ENCODE results near the gene MAEA.

DNA sequence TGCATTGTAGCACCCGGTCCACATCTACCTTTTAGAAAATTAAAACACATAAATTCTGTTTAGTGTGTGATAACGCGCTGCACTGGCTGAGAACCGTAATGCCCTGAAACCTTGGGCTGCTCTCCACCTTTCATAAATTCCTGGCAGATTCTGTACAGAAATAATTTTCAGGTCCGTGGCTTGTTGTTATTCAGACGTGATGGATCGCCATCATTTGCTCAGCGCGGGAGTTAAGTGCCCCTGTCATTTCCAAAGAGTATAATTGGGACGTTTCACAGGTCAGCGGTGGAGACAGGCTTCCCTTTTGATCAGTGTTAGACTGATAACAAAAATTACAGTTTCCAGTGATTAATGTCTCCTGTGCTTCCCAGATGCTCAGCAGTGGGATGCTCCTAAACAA, 73.8 kb downstream of the MAEA start:
- TF ChIP-seq, protein P1, sequence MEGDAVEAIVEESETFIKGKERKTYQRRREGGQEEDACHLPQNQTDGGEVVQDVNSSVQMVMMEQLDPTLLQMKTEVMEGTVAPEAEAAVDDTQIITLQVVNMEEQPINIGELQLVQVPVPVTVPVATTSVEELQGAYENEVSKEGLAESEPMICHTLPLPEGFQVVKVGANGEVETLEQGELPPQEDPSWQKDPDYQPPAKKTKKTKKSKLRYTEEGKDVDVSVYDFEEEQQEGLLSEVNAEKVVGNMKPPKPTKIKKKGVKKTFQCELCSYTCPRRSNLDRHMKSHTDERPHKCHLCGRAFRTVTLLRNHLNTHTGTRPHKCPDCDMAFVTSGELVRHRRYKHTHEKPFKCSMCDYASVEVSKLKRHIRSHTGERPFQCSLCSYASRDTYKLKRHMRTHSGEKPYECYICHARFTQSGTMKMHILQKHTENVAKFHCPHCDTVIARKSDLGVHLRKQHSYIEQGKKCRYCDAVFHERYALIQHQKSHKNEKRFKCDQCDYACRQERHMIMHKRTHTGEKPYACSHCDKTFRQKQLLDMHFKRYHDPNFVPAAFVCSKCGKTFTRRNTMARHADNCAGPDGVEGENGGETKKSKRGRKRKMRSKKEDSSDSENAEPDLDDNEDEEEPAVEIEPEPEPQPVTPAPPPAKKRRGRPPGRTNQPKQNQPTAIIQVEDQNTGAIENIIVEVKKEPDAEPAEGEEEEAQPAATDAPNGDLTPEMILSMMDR (IDR thresholded peaks at IDR 0.05; ENCODE audit: low read length), result no peak
- TF ChIP-seq EZH2 (IDR thresholded peaks at IDR 0.05; ENCODE audit: borderline replicate concordance, low read length), result no peak

Measured in OCI-LY1 (cell line).